Thoracic aorta (tissue), 2 donors: ENCODE results near the gene FRMD3. TPM values are rescaled to one million over a fixed set of nuclear protein-coding genes. Genes with fewer than 3 reads are reported as not detected.

Experiments
- ATAC-seq: fragments of 150-250 bp; one replicate; pipeline ENCODE4 v1.8.0; 2017; ENCODE audit warnings: low read depth; ENCODE audit not compliant: insufficient number of reproducible peaks, low FRiP score
- DNase-seq: peaks from one replicate; pipeline ENCODE4 v3.0.0-alpha.2; 2020; ENCODE audit warnings: low spot score
- H3K27ac ChIP-seq, 2 donors: fragments of 200-600 bp; sonication (generic); 1 replicate in 1 of 2; 2 replicates in 1 of 2; pipeline ENCODE4 v1.5.1; 2016; ENCODE audit warnings: mild to moderate bottlenecking in 2 of 2, moderate library complexity in 2 of 2
- H3K27me3 ChIP-seq: fragments of 200-600 bp; sonication (generic); replicated peaks from 2 replicates; pipeline ENCODE4 v1.6.0; 2016; ENCODE audit warnings: mild to moderate bottlenecking; ENCODE audit not compliant: insufficient read depth
- H3K36me3 ChIP-seq: fragments of 200-600 bp; sonication (generic); one replicate; pipeline ENCODE4 v1.5.1; 2016
- H3K4me1 ChIP-seq, 2 donors: fragments of 200-600 bp; sonication (generic); 1 replicate in 1 of 2; 2 replicates in 1 of 2; pipeline versions ENCODE4 v1.5.1 to v1.6.0; 2016; ENCODE audit warnings: low read depth in 2 of 2, mild to moderate bottlenecking in 1 of 2; ENCODE audit not compliant: control insufficient read depth in 1 of 2
- H3K4me3 ChIP-seq: fragments of 200-600 bp; sonication (generic); 2 replicates; pipeline ENCODE4 v1.5.1; 2016; ENCODE audit warnings: mild to moderate bottlenecking
- H3K9me3 ChIP-seq: fragments of 200-600 bp; sonication (generic); 2 replicates; pipeline ENCODE4 v1.5.1; 2016
- total RNA-seq, 2 donors: library from RNA; depleted of rRNA; stranded (reverse); fragments of >200 nt; gene quantifications; one replicate each; pipeline versions ENCODE4 v1.1.0 to v1.2.3, GENCODE V29; 2016
- TF ChIP-seq, protein P1 (sequence below): fragments of 200-600 bp; sonication (generic); IDR thresholded peaks from one replicate; pipeline ENCODE4 v1.5.1; 2019; ENCODE audit warnings: antibody characterized with exemption

The FRMD3 gene
- total RNA-seq, 2 donors from 2014 or later = 5.2 to 6.2 TPM

DNA sequence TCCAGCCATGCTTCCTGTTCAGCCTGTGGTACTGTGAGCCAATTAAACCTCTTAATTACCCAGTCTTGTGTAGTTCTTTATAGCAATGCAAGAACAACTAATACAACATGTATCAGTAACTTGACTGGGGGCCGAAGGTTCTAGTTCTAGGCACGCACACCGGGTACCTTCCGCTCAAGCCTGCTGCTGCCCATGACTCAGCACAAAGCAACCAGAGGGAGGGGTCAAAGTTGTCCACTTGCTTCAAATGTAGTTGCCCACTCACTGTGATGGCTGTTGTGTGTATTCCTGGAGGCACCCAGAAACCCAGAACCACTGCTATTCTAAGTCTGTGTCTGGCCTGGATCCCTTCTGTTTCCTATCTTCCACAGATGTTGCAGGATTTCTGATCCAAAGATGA lies 222.6 kb downstream of the FRMD3 start:
- ATAC-seq = no peak
- no peaks in the 10 kb centered on the region for H3K27me3 ChIP-seq
- H3K4me1 ChIP-seq = no peaks in the 10 kb centered on the region
- no peak overlapping the region for H3K27ac ChIP-seq
- H3K9me3 ChIP-seq = no peaks in the 10 kb centered on the region
- TF ChIP-seq, protein P1, sequence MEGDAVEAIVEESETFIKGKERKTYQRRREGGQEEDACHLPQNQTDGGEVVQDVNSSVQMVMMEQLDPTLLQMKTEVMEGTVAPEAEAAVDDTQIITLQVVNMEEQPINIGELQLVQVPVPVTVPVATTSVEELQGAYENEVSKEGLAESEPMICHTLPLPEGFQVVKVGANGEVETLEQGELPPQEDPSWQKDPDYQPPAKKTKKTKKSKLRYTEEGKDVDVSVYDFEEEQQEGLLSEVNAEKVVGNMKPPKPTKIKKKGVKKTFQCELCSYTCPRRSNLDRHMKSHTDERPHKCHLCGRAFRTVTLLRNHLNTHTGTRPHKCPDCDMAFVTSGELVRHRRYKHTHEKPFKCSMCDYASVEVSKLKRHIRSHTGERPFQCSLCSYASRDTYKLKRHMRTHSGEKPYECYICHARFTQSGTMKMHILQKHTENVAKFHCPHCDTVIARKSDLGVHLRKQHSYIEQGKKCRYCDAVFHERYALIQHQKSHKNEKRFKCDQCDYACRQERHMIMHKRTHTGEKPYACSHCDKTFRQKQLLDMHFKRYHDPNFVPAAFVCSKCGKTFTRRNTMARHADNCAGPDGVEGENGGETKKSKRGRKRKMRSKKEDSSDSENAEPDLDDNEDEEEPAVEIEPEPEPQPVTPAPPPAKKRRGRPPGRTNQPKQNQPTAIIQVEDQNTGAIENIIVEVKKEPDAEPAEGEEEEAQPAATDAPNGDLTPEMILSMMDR = no peak
- H3K4me3 ChIP-seq = no peak overlapping the region
- DNase-seq = no peak
- H3K36me3 ChIP-seq = no peaks in the 10 kb centered on the region

DNA sequence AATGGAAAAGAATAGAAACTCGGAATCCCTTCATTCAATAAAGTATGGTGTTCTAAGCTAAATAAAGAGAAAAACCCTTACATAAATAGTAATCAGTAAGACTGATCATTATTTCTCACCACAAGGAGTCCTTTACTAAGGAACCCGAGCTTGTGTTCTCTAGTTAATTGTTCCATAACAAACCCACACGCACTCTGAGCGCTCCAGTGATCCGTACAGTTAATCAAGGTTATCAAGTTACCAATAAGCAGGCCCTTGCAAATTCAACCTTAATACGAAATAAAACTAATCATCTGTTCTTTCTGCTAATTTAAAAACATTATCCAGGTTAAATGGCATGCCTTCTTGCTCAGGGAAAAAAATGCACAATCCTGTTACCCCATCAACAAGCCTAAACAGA lies 224.4 kb downstream of the FRMD3 start:
- ATAC-seq (no peak), DNase-seq (no peak)
- Histone ChIP-seq H3K27me3 (no peaks in the 10 kb centered on the region), H3K9me3 (no peaks in the 10 kb centered on the region), H3K27ac (no peak overlapping the region), H3K36me3 (no peaks in the 10 kb centered on the region), H3K4me3 (no peak overlapping the region), H3K4me1 (no peaks in the 10 kb centered on the region)
- TF ChIP-seq, protein P1 = no peak

DNA sequence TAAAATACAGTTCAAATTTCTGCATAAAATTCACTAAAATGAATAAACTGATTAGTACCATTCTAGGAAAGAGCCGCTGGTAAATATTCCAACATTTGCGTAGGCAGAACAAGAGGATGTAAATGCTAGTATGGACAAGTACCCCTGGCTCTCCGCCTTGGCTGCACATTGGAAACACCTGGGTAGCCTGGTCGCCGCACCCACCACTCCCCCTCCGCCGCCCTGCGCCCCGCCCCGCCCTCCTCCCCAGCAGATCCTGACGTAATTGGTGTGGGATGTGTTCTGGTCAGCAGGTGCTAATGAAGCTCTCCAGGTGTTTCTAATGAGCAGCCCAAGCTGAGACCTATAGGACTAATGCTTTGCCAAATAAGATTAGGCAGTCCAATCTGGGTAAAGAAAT lies 225.7 kb downstream of the FRMD3 start:
- ATAC-seq (no peak), DNase-seq (no peak)
- no peaks in the 10 kb centered on the region for H3K27me3 ChIP-seq
- H3K27ac ChIP-seq = no peak overlapping the region
- no peaks in the 10 kb centered on the region for H3K36me3 ChIP-seq
- TF ChIP-seq, protein P1 = no peak
- H3K4me1 ChIP-seq = no peaks in the 10 kb centered on the region
- no peak overlapping the region for H3K4me3 ChIP-seq
- no peaks in the 10 kb centered on the region for H3K9me3 ChIP-seq

DNA sequence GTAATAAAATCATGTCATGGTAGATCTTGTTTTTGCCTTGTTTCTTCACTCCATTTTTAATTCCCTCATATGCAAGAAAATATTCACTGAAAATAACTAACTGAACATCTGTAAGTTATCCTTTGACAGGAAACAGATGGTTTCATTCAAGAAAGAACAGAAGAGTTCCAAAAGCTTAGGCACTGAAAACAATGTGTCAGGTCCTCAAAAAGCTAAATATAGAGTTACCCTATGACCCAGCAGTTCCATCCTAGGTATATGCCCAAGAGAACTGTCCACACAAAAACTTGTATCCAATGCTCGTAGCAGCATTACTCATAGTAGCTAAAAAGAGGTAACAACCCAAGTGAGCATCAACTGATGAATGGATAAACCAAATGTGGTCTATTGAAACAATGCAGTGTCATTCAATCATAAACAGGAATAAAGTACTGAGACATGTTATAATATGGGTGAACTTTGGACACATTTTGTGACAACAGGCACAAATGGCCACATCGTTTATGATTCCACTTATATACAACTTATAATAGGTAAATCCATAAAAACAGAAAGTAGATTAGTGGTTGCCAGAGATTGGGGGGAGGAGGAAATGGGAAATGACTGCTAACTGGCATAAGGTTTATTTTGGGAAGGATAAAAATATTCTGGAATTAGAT lies 231.0 kb downstream of the FRMD3 start:
- TF ChIP-seq, protein P1 = no peak
- H3K4me3 ChIP-seq = no peak overlapping the region
- H3K36me3 ChIP-seq = no peaks in the 10 kb centered on the region
- ATAC-seq (no peak), DNase-seq (no peak)
- H3K9me3 ChIP-seq = no peaks in the 10 kb centered on the region
- H3K27me3 ChIP-seq = no peaks in the 10 kb centered on the region
- peaks cover 4 to 34% of the 10 kb centered on the region in 2 donors for H3K4me1 ChIP-seq
- H3K27ac ChIP-seq = no peak overlapping the region

DNA sequence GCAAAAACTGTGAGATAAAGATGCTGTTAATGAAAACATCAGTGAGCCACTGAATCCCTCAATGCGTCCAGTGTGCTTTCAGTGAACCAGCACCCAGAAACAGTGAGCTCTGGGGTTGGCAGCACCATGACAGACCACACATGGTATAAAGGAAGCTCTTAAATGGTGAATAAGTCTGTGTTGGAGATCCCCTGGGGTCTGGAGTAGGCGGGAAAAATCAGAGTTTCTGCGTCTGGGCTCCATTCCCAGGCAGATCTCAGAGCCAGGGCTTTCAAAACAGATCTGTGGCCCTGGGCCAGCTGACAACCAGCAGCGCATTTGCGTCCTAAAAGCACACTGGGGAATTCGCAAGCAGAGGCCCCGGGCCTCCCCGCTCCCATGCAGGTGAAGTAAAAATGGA lies 233.5 kb downstream of the FRMD3 start:
- peak; percentile 27 for DNase-seq
- TF ChIP-seq, protein P1 = no peak
- Histone ChIP-seq H3K4me3 (no peak overlapping the region), H3K4me1 (peaks cover 4 to 34% of the 10 kb centered on the region in 2 donors), H3K27ac (no peak overlapping the region), H3K9me3 (no peaks in the 10 kb centered on the region), H3K27me3 (no peaks in the 10 kb centered on the region), H3K36me3 (no peaks in the 10 kb centered on the region)
- ATAC-seq = peak; percentile 41
